ENCODE measurements around the gene TOR1AIP2.

TOR1AIP2 gene

GRCh38 chr1:179877586-179878265 is at the start of gene TOR1AIP2:
Gene TOR1AIP2, minus strand, starts transcription at chr1:179877803. Its CDS starts 25,138 bp downstream, at chr1:179852665.
- DNase-seq (ENCODE audit: low read depth): peak; percentile 79

GRCh38 chr1:179926850-179927205 is 49.2 kb upstream of the TOR1AIP2 start:
- DNase-seq (ENCODE audit: low read depth): no peak

- DNase-seq (ENCODE audit: low read depth): no peak
These were observed 48.6 kb upstream of the TOR1AIP2 start for GRCh38 chr1:179925922-179926849.

- no peak for DNase-seq (ENCODE audit: low read depth)
These were observed 47.7 kb upstream of the TOR1AIP2 start for GRCh38 chr1:179925302-179925701.

GRCh38 chr1:179924268-179924667 is 46.7 kb upstream of the TOR1AIP2 start:
- DNase-seq (ENCODE audit: low read depth): no peak

GRCh38 chr1:179923029-179923428 is 45.4 kb upstream of the TOR1AIP2 start:
- DNase-seq (ENCODE audit: low read depth): no peak

- DNase-seq (ENCODE audit: low read depth): no peak
These were observed 44.6 kb upstream of the TOR1AIP2 start for GRCh38 chr1:179921981-179922872.

- DNase-seq (ENCODE audit: low read depth): no peak
These were observed 43.9 kb upstream of the TOR1AIP2 start for GRCh38 chr1:179921472-179921871.

- DNase-seq (ENCODE audit: low read depth): no peak
These were observed 40.2 kb upstream of the TOR1AIP2 start for GRCh38 chr1:179917601-179918429.

GRCh38 chr1:179911812-179912211 is 34.2 kb upstream of the TOR1AIP2 start:
- no peak for DNase-seq (ENCODE audit: low read depth)

GRCh38 chr1:179910934-179911333 is 33.3 kb upstream of the TOR1AIP2 start:
- no peak for DNase-seq (ENCODE audit: low read depth)

- DNase-seq (ENCODE audit: low read depth): no peak
These were observed 12.0 kb upstream of the TOR1AIP2 start for GRCh38 chr1:179889589-179889988.

GRCh38 chr1:179888071-179888470 is 10.5 kb upstream of the TOR1AIP2 start:
- no peak for DNase-seq (ENCODE audit: low read depth)

- DNase-seq (ENCODE audit: low read depth): peak; percentile 37
These were observed 6.1 kb upstream of the TOR1AIP2 start for GRCh38 chr1:179883745-179884138.

- no peak for DNase-seq (ENCODE audit: low read depth)
These were observed 5.6 kb upstream of the TOR1AIP2 start for GRCh38 chr1:179883040-179883744.

GRCh38 chr1:179882253-179883039 is 4.8 kb upstream of the TOR1AIP2 start, which contains the start of gene TOR1AIP1:
Gene TOR1AIP1, plus strand, starts transcription at chr1:179882285. Its CDS starts 218 bp downstream, at chr1:179882503.
- DNase-seq (ENCODE audit: low read depth): peak; percentile 95

GRCh38 chr1:179881642-179882252 is 4.1 kb upstream of the TOR1AIP2 start:
- DNase-seq (ENCODE audit: low read depth): no peak

GRCh38 chr1:179879797-179880196 is 2.2 kb upstream of the TOR1AIP2 start:
- no peak for DNase-seq (ENCODE audit: low read depth)

GRCh38 chr1:179876300-179876715 is 1.3 kb downstream of the TOR1AIP2 start:
- no peak for DNase-seq (ENCODE audit: low read depth)
